Measurements from ENCODE around the gene CNDP2. TPM values are rescaled to one million over a fixed set of nuclear protein-coding genes. Genes with fewer than 3 reads are reported as not detected.

The CNDP2 gene
- total and polyA plus RNA-seq, 2 experiments from 2014 or later: 79.2 to 114 TPM

DNA sequence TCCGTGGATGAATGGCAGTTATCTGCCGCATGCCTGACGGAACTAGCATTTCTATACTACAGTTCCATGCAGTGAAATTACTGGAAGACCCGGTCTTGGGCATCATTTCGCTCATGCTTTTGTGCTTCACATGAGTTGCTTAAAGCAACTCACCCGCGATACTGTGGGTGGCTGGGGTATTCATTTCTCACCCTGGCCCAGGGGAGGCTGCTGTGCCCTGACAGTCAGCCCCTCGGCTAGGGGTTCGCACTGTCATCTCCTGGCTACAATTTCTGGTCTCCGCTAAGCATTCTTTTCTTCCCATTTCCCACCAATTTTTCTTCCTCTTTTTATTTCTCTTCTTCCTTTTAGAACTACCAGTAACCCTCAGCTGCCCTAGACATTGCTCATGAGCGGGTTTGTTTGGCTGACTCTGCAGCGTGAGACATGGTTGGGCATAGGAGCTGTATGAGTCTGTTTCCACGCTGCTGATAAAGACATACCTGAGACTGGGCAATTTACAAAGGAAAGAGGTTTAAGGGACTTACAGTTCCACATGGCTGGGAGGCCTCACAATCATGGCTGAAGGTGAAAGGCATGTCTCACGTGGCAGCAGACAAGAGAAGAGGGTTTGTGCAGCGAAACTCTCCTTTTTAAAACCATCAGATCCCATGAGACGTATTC is 16.5 kb upstream of the CNDP2 start:
- TF ChIP-seq, protein P1, sequence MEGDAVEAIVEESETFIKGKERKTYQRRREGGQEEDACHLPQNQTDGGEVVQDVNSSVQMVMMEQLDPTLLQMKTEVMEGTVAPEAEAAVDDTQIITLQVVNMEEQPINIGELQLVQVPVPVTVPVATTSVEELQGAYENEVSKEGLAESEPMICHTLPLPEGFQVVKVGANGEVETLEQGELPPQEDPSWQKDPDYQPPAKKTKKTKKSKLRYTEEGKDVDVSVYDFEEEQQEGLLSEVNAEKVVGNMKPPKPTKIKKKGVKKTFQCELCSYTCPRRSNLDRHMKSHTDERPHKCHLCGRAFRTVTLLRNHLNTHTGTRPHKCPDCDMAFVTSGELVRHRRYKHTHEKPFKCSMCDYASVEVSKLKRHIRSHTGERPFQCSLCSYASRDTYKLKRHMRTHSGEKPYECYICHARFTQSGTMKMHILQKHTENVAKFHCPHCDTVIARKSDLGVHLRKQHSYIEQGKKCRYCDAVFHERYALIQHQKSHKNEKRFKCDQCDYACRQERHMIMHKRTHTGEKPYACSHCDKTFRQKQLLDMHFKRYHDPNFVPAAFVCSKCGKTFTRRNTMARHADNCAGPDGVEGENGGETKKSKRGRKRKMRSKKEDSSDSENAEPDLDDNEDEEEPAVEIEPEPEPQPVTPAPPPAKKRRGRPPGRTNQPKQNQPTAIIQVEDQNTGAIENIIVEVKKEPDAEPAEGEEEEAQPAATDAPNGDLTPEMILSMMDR (IDR thresholded peaks at IDR 0.05; ENCODE audit: low read depth, low read length): no peak
- Histone ChIP-seq H3K4me3 (no peak overlapping the region), H3K27ac (no peak overlapping the region), H3K27me3 (no peaks in the 10 kb centered on the region), H3K4me1 (ENCODE audit: low read depth) (no peaks in the 10 kb centered on the region), H3K36me3 (no peaks in the 10 kb centered on the region), H3K9me3 (ENCODE audit: low read depth) (no peaks in the 10 kb centered on the region)
- no peak for DNase-seq (ENCODE audit: low read depth in 1 of 2, low spot score in 1 of 2)

DNA sequence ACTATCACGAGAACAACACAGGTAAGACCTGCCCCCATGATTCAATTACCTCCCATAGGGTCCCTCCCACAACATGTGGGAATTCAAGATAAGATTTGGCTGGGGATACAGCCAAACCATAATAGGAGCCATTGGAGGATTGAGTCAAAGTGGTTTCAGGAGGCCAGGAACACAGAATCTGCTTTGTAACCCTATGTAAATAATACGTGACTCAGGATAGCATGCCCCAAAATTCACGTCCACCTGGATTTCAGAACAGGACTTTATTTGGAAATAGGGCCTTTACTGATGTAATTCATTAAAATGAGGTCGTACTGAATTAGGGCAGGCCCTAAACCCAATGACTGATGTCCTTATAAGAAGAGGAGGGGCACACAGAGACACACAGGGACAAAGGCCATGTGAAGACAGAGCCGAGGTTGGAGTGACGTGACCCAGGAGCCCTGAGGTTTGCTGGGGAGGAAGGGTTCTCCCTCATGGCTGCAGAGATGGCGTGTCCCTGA is 16.0 kb upstream of the CNDP2 start:
- TF ChIP-seq, protein P1 (IDR thresholded peaks at IDR 0.05; ENCODE audit: low read depth, low read length): no peak
- Histone ChIP-seq H3K4me3 (no peak overlapping the region), H3K27ac (no peak overlapping the region), H3K4me1 (ENCODE audit: low read depth) (no peaks in the 10 kb centered on the region), H3K27me3 (no peaks in the 10 kb centered on the region), H3K9me3 (ENCODE audit: low read depth) (no peaks in the 10 kb centered on the region), H3K36me3 (no peaks in the 10 kb centered on the region)
- no peak for DNase-seq (ENCODE audit: low read depth in 1 of 2, low spot score in 1 of 2)

DNA sequence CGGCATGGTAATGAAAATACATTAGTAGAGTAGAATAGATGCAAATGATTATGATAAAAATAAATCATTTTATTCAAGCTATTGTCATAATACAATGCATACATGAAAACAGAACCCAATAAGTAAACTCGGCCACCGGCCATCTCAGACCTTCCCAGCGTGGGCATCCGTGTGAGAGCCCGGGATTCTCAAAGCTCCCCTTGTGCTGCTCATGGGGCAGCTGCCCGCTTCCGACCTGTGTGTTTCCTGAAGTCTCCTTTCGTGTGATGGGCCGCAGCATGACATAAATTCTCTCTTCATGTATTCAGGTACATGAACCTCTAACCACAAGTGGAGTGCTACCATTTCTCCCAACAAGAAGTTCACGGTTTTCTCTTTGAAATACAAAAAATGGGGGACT is 13.5 kb upstream of the CNDP2 start:
- no peak for DNase-seq (ENCODE audit: low read depth in 1 of 2, low spot score in 1 of 2)
- Histone ChIP-seq H3K4me1 (ENCODE audit: low read depth) (no peaks in the 10 kb centered on the region), H3K9me3 (ENCODE audit: low read depth) (no peaks in the 10 kb centered on the region), H3K27ac (no peak overlapping the region), H3K36me3 (no peaks in the 10 kb centered on the region), H3K27me3 (no peaks in the 10 kb centered on the region), H3K4me3 (no peak overlapping the region)
- TF ChIP-seq, protein P1 (IDR thresholded peaks at IDR 0.05; ENCODE audit: low read depth, low read length): no peak

DNA sequence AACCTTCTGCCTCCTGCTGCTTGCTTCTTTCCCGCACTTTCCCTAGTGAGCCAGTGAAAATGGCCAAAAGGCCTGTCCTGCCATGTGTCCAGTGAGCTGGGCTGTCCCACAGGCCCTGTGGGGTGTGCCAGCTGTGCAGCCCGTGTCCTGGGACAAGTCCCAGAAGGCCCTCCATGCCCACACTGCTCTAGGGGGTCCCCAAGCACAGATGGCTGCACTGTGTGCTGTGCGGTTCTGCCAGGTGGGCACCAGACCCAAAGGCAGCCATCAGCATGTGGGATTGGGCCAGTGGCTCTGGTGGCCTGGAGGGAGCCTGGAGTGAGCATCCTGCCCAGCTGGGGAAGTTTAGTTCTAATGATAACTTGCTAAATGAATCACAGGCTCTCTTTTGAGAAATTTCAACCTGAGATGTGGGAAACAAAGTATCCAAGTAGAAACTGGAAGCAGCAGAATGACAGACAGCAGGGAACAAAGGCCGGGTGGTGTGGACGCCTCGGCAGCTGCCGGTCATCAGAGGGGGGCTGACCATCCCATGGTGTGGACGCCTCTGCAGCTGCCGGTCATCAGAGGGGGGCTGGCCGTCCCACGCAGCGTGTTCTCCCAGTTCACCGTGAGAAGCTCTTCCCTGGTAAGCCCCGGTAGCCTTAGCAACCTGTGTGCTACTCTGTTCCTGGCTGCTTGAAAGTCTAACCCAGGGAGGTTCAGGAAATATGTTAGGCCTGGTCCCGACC is 9.9 kb upstream of the CNDP2 start:
- TF ChIP-seq, protein P1 (IDR thresholded peaks at IDR 0.05; ENCODE audit: low read depth, low read length): no peak
- Histone ChIP-seq H3K27ac (no peak overlapping the region), H3K27me3 (no peaks in the 10 kb centered on the region), H3K4me3 (no peak overlapping the region), H3K4me1 (ENCODE audit: low read depth) (no peaks in the 10 kb centered on the region), H3K9me3 (ENCODE audit: low read depth) (no peaks in the 10 kb centered on the region), H3K36me3 (no peaks in the 10 kb centered on the region)
- DNase-seq (ENCODE audit: low read depth in 1 of 2, low spot score in 1 of 2): no peak

DNA sequence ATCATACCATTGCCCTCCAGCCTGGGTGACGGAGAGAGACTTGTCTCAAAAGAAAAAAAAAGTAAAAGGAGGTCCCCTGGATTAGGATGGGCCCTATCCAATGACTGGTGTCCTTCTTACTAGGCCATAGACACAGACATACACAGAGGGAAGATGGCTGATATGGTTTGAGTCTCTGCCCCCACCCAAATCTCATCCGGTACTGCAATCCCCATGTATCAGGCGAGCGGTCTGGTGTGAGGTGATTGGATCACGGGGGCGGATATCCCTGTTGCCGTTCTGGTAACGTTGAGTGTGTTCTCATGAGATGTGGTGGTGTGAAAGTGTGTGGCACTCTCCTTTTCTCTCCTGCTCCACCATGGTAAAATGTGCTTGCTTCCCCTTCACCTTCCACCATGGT is 7.8 kb upstream of the CNDP2 start:
- no peak overlapping the region for H3K27ac ChIP-seq
- DNase-seq (ENCODE audit: low read depth in 1 of 2, low spot score in 1 of 2): no peak
- H3K4me3 ChIP-seq: no peak overlapping the region
- TF ChIP-seq, protein P1 (IDR thresholded peaks at IDR 0.05; ENCODE audit: low read depth, low read length): no peak
- H3K36me3 ChIP-seq: no peaks in the 10 kb centered on the region
- H3K27me3 ChIP-seq: no peaks in the 10 kb centered on the region
- H3K9me3 ChIP-seq (ENCODE audit: low read depth): no peaks in the 10 kb centered on the region
- no peaks in the 10 kb centered on the region for H3K4me1 ChIP-seq (ENCODE audit: low read depth)

Data from cardiac muscle cell (in vitro differentiated cells and primary cell).